NCI-H82 (cell line): Measurements from ENCODE around the gene TBCB.
"Not testable (repeated sequence)": the region's sequence is repeated elsewhere in the genome, so short reads cannot be mapped to it uniquely, and the experiment has no call there.

Source experiments
- DNase-seq: peaks from one replicate; lab custom pipeline; 2025; lab: John Stamatoyannopoulos, UW

The TBCB gene

GRCh38 chr19:36173846-36174245, 58.6 kb downstream of the TBCB start:
- DNase-seq: not testable (repeated sequence)
